ENCODE measurements around the gene DDX49. TPM values are rescaled to one million over a fixed set of nuclear protein-coding genes. Genes with fewer than 3 reads are reported as not detected.

DDX49 gene
- total RNA-seq, 2 experiments from 2014 or later = 63.7 to 82.4 TPM

DNA sequence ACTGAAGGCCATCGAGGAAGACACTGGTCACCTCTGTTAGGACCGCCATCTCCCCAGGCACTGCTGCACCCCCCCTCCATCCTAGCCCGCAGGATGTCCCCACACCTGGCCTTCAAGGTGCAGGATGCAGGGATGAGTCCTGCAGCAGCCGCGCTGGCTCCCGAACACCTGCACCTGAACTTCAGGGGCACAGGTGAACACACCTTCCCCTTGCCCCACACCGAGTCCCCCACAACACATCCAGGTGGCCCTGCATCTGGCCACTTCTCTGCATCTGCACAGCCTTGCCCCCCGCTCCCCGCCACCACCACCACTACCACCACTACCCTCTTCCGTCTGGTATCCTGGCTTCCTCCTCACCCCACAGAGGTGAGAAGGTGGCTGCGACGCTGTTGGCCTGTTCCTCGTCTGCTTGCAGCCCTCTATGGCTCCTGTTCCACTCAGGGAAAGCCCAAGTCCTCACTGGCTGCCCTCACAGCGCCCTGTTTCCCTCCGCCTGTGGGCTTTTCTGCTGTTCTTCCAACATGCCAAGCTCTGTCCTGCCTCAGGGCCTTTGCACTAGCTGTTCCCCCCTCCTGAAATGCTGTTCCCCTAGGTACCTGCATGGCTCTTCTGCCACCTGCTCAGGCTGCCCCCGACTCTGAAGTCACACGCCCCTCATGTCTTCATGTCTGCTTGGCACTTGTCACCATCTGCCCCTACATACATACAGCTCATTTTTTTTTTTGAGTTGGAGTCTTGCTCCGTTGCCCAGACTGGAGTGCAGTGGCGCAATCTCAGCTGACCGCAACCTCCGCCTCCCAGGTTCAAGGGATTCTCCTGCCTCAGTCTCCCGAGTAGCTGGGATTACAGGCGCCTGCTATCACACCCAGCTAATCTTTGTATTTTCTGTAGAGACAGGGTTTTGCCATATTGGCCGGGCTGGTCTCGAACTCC, 22.2 kb upstream of the DDX49 start:
- Histone ChIP-seq H3K9me3 (ENCODE audit: low read length) (no peaks in the 10 kb centered on the region), H3K4me1 (ENCODE audit: insufficient read depth, low read length, poor library complexity, severe bottlenecking) (no peaks in the 10 kb centered on the region), H3K36me3 (ENCODE audit: insufficient read depth, low read length) (peaks cover 11% of the 10 kb centered on the region; the same call in 1 of the 2 replicates), H3K4me2 (ENCODE audit: low read length) (no peak overlapping the region), H4K20me1 (ENCODE audit: insufficient read depth, low read length) (no peaks in the 10 kb centered on the region), H3K79me2 (ENCODE audit: insufficient read depth, low read depth, low read length) (no peaks in the 10 kb centered on the region), H3K9me2 (ENCODE audit: insufficient read depth, low read length) (no peaks in the 10 kb centered on the region), H3K27ac (ENCODE audit: low read depth, low read length, poor library complexity, severe bottlenecking) (no peak overlapping the region), H2AFZ (ENCODE audit: low read length) (no peak overlapping the region), H3K4me3 (ENCODE audit: low read depth, low read length, poor library complexity, severe bottlenecking) (no peak overlapping the region)
- no peak for TF ChIP-seq EZH2phosphoT487 (IDR thresholded peaks at IDR 0.05; ENCODE audit: borderline replicate concordance, low read depth, low read length)
- TF ChIP-seq, protein P1, sequence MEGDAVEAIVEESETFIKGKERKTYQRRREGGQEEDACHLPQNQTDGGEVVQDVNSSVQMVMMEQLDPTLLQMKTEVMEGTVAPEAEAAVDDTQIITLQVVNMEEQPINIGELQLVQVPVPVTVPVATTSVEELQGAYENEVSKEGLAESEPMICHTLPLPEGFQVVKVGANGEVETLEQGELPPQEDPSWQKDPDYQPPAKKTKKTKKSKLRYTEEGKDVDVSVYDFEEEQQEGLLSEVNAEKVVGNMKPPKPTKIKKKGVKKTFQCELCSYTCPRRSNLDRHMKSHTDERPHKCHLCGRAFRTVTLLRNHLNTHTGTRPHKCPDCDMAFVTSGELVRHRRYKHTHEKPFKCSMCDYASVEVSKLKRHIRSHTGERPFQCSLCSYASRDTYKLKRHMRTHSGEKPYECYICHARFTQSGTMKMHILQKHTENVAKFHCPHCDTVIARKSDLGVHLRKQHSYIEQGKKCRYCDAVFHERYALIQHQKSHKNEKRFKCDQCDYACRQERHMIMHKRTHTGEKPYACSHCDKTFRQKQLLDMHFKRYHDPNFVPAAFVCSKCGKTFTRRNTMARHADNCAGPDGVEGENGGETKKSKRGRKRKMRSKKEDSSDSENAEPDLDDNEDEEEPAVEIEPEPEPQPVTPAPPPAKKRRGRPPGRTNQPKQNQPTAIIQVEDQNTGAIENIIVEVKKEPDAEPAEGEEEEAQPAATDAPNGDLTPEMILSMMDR (conservative IDR thresholded peaks at IDR 0.05; ENCODE audit: low read length) = no peak
- CTCF ChIA-PET (ENCODE audit: unreplicated experiment) = interaction anchor here (0.6 kb wide), 1 partner anchor 90 kb away, joined by 3 read pairs; no protein-coding TSS in a partner anchor
- intact Hi-C loops (cut with micrococcal nuclease; ENCODE audit: unreplicated experiment) = no loop called here
- DNase-seq (ENCODE audit: low spot score) = no peak
- BruUV-seq (replicated peaks) = no TSS peak
- POLR2A ChIA-PET = no interaction called here

DNA sequence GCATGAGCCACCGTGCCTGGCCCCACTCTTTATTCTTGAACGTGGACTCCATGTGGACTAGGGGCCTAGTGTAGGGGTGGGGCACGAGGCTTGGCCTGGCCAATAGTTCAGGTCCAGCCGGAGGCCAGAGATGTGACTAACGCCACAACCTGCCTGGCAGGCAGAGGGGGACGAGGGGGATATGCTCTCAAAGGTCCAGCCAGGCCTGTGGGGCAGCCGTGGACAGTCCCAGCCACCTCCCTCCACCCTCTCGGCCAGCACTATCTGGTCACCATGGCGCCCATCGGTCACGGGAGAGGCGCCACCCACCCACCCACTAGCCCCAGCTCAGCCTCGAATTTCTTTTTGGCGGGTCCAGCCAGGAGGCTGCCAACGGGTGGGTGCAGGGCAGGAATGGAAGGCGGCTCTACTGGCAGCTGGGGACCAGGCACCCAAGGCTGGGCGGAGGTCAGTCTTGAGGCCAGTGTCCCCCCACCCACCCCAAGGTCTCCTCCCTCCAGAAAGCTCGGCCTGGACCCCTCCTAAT, 21.4 kb upstream of the DDX49 start:
- Histone ChIP-seq H3K27ac (ENCODE audit: low read depth, low read length, poor library complexity, severe bottlenecking) (no peak overlapping the region), H2AFZ (ENCODE audit: low read length) (no peak overlapping the region), H4K20me1 (ENCODE audit: insufficient read depth, low read length) (no peaks in the 10 kb centered on the region), H3K4me3 (ENCODE audit: low read depth, low read length, poor library complexity, severe bottlenecking) (no peak overlapping the region), H3K9me3 (ENCODE audit: low read length) (no peaks in the 10 kb centered on the region), H3K36me3 (ENCODE audit: insufficient read depth, low read length) (peaks cover 11% of the 10 kb centered on the region; the same call in 1 of the 2 replicates), H3K4me1 (ENCODE audit: insufficient read depth, low read length, poor library complexity, severe bottlenecking) (no peaks in the 10 kb centered on the region), H3K4me2 (ENCODE audit: low read length) (no peak overlapping the region), H3K79me2 (ENCODE audit: insufficient read depth, low read depth, low read length) (no peaks in the 10 kb centered on the region), H3K9me2 (ENCODE audit: insufficient read depth, low read length) (no peaks in the 10 kb centered on the region)
- TF ChIP-seq, protein P1 (conservative IDR thresholded peaks at IDR 0.05; ENCODE audit: low read length) = no peak
- no peak for TF ChIP-seq EZH2phosphoT487 (IDR thresholded peaks at IDR 0.05; ENCODE audit: borderline replicate concordance, low read depth, low read length)
- intact Hi-C loops (cut with micrococcal nuclease; ENCODE audit: unreplicated experiment) = no loop called here
- BruUV-seq (replicated peaks) = no TSS peak
- ChIA-PET POLR2A (interaction anchor here (0.6 kb wide), 2 partner anchors 8 to 49 kb away, joined by 3 read pairs; no protein-coding TSS in a partner anchor), CTCF (ENCODE audit: unreplicated experiment) (interaction anchor here (0.6 kb wide), 1 partner anchor 89 kb away, joined by 3 read pairs; no protein-coding TSS in a partner anchor)
- DNase-seq (ENCODE audit: low spot score) = no peak

All from OCI-LY7 (cell line).